ENCODE results near the gene KBTBD6. TPM values are rescaled to one million over a fixed set of nuclear protein-coding genes. Genes with fewer than 3 reads are reported as not detected.

Gene KBTBD6, protein sequence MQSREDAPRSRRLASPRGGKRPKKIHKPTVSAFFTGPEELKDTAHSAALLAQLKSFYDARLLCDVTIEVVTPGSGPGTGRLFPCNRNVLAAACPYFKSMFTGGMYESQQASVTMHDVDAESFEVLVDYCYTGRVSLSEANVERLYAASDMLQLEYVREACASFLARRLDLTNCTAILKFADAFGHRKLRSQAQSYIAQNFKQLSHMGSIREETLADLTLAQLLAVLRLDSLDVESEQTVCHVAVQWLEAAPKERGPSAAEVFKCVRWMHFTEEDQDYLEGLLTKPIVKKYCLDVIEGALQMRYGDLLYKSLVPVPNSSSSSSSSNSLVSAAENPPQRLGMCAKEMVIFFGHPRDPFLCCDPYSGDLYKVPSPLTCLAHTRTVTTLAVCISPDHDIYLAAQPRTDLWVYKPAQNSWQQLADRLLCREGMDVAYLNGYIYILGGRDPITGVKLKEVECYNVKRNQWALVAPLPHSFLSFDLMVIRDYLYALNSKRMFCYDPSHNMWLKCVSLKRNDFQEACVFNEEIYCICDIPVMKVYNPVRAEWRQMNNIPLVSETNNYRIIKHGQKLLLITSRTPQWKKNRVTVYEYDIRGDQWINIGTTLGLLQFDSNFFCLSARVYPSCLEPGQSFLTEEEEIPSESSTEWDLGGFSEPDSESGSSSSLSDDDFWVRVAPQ
- total RNA-seq (2013; cell fraction: nucleolus; rRNA removed) = 5.6 and 6.7 TPM in 2 replicates
- total RNA-seq (2014; rRNA removed) (4.9 and 5.3 TPM in 2 replicates), total RNA-seq (2014; rRNA removed; fragmentation: Illumina TruSeq; extraction: Trizol) (4.1 and 4.6 TPM in 2 replicates), total RNA-seq (2021) (4.9 and 5.0 TPM in 2 replicates), polyA plus RNA-seq (2011; rRNA removed) (3.6 and 3.7 TPM in 2 replicates), polyA plus RNA-seq (2014; fragmentation: Illumina TruSeq; extraction: Trizol) (3.6 and 4.5 TPM in 2 replicates), polyA plus RNA-seq (2014; fragmentation: Nextera tagmentation; extraction: Ambion mirVana) (1 to 10 TPM; 1.9 to 2.4 TPM), polyA plus RNA-seq (2014; rRNA removed) (3.1 and 3.2 TPM in 2 replicates), polyA plus RNA-seq (2016; fragmentation: Nextera tagmentation; extraction: Ambion mirVana) (1 to 10 TPM; 3.9 to 5.3 TPM), polyA minus RNA-seq (2011; rRNA and poly(A)+ RNA removed) (9.2 and 9.3 TPM in 2 replicates), Bru-seq, nascent RNA (percentile 67 among the genes with signal in this experiment), BruChase-seq, experiment 1, labeled RNA remaining after a 6-hour chase (percentile 69 among the genes with signal in this experiment), BruChase-seq, experiment 2, labeled RNA remaining after a 2-hour chase (percentile 82 among the genes with signal in this experiment)
- 1.3 TPM for polyA plus RNA-seq (2011; ENCODE audit: low read depth)
- 3.4 and 3.5 TPM in 2 replicates for polyA plus RNA-seq (2011; cell fraction: cytosol; rRNA removed)
- polyA plus RNA-seq (2011; cell fraction: nucleus; rRNA removed) = 2.0 and 2.5 TPM in 2 replicates
- 1.5 and 2.7 TPM in 2 replicates for polyA plus RNA-seq (2012)
- 2.4 and 3.0 TPM in 2 replicates for polyA minus RNA-seq (2011; cell fraction: cytosol; rRNA and poly(A)+ RNA removed)
- 4.0 and 6.3 TPM in 2 replicates for polyA minus RNA-seq (2011; cell fraction: nucleus; rRNA and poly(A)+ RNA removed)
- long read RNA-seq, experiment 1, full-length matches to known transcripts = 4 of 4 reads
- long read RNA-seq, experiment 1, partial matches to known transcripts = 0 of 4 reads
- long read RNA-seq, experiment 1, other reads (novel, unspliced or antisense) = 0 of 4 reads
- long read RNA-seq, experiment 2, full-length matches to known transcripts = 11 of 11 reads
- long read RNA-seq, experiment 2, partial matches to known transcripts = 0 of 11 reads
- long read RNA-seq, experiment 2, other reads (novel, unspliced or antisense) = 0 of 11 reads

GRCh38 chr13:41132512-41133152 is at the start of gene KBTBD6:
KBTBD6 (minus strand) TSS chr13:41132802; CDS start chr13:41132511, 291 bp downstream.
- ChIA-PET POLR2A (no interaction called here), RAD21 (ENCODE audit: unreplicated experiment) (no interaction called here), SMC1A (ENCODE audit: uncharacterized antibody, unreplicated experiment) (interaction anchor here (1.0 kb wide), 1 partner anchor 64 kb away, joined by 3 read pairs; no protein-coding TSS in a partner anchor), CTCF (no interaction called here)
- no peaks in the 10 kb centered on the region for H3K9me3 ChIP-seq (replicated peaks; ENCODE audit: control insufficient read depth, insufficient read depth, low read length)
- ATAC-seq (peak; percentile 96), DNase-seq (ENCODE audit: low read depth, low spot score) (peak; percentile 92), FAIRE-seq (peak; percentile 99)
- H4K20me1 ChIP-seq (ENCODE audit: control insufficient read depth, insufficient read depth) = no peaks in the 10 kb centered on the region
- in situ Hi-C loops (cut with MboI) = loop anchor here (5.0 kb wide), 1 partner anchor 60 kb away; the partner anchor contains the start of gene KBTBD7
- H3K4me1 ChIP-seq (ENCODE audit: control insufficient read depth, insufficient read depth, low read length) = peaks cover 8% of the 10 kb centered on the region
- WGBS (ENCODE audit: insufficient coverage, insufficient replicate concordance, low lambda C conversion rate, missing lambda C conversion rate) = 1% methylated on average over 45 of the region's 45 CpGs
- H3K27me3 ChIP-seq (replicated peaks in 1 of 2; ENCODE audit: control insufficient read depth in 2 of 2, insufficient read depth in 2 of 2, low read length in 1 of 2) = no peaks in the 10 kb centered on the region
- peak within 1 kb of the TSS; percentile 71 for H3K27ac ChIP-seq (ENCODE audit: control insufficient read depth, insufficient read depth)
- peak within 1 kb of the TSS; percentile 63 for H3K9ac ChIP-seq (ENCODE audit: control insufficient read depth, insufficient read depth, low read length)
- peaks cover 37% of the 10 kb centered on the region for H3K79me2 ChIP-seq (ENCODE audit: control insufficient read depth, insufficient read depth, low read length)
- intact Hi-C loops (cut with micrococcal nuclease; ENCODE audit: unreplicated experiment) = loop anchor here (1.0 to 10.0 kb wide), 4 partner anchors 62 to 180 kb away; partner anchors contain the start of genes KBTBD7, NAA16 and WBP4
- H3K36me3 ChIP-seq (ENCODE audit: control insufficient read depth in 2 of 2, insufficient read depth in 2 of 2, low read length in 1 of 2) = no peaks in the 10 kb centered on the region
- no TSS peak for BruUV-seq (replicated peaks)
- peak within 1 kb of the TSS; percentile 83 for H3K4me2 ChIP-seq (ENCODE audit: control insufficient read depth, insufficient read depth)
- peak within 1 kb of the TSS; percentile 94 for H2AFZ ChIP-seq (ENCODE audit: control insufficient read depth, low read depth, low read length)
- H3K4me3 ChIP-seq = peak within 1 kb of the TSS; percentile 74
- TF ChIP-seq ZNF622 (IDR thresholded peaks at IDR 0.05) (no peak), MYB (IDR thresholded peaks at IDR 0.05; ENCODE audit: borderline replicate concordance, low read depth, low read length) (no peak), EED (IDR thresholded peaks at IDR 0.05; ENCODE audit: low read depth) (peak; percentile 50; the same call in 1 of the 2 replicates), MXI1 (IDR thresholded peaks at IDR 0.05; ENCODE audit: low read depth, low read length) (peak; percentile 61), ZBTB33 (IDR thresholded peaks at IDR 0.05) (peak; percentile 41; the same call in 1 of the 2 replicates), SUPT20H (IDR thresholded peaks at IDR 0.05; ENCODE audit: borderline replicate concordance, control insufficient read depth, low read depth, low read length) (no peak), YBX1 (IDR thresholded peaks at IDR 0.05) (no peak), EP300 (IDR thresholded peaks at IDR 0.05; ENCODE audit: borderline replicate concordance in 1 of 2, control insufficient read depth in 1 of 2, low read depth in 2 of 2, low read length in 2 of 2) (no peak), RBBP5 (conservative IDR thresholded peaks at IDR 0.05) (no peak), HCFC1 (IDR thresholded peaks at IDR 0.05; ENCODE audit: low read length) (peak; percentile 100)
- TF ChIP-seq, protein P1, sequence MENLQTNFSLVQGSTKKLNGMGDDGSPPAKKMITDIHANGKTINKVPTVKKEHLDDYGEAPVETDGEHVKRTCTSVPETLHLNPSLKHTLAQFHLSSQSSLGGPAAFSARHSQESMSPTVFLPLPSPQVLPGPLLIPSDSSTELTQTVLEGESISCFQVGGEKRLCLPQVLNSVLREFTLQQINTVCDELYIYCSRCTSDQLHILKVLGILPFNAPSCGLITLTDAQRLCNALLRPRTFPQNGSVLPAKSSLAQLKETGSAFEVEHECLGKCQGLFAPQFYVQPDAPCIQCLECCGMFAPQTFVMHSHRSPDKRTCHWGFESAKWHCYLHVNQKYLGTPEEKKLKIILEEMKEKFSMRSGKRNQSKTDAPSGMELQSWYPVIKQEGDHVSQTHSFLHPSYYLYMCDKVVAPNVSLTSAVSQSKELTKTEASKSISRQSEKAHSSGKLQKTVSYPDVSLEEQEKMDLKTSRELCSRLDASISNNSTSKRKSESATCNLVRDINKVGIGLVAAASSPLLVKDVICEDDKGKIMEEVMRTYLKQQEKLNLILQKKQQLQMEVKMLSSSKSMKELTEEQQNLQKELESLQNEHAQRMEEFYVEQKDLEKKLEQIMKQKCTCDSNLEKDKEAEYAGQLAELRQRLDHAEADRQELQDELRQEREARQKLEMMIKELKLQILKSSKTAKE (IDR thresholded peaks at IDR 0.05; ENCODE audit: low read depth, poor library complexity, severe bottlenecking) = no peak

All from GM12878 (cell line).